NB4 (cell line): ENCODE data around the gene PCDH17.

ENCODE experiments used
- POLR2A ChIP-seq: IDR thresholded peaks from 2 replicates; pipeline ENCODE4 v1.6.1; 2011; ENCODE audit warnings: mild to moderate bottlenecking; ENCODE audit not compliant: insufficient read length; ENCODE audit errors: extremely low read depth
- TF ChIP-seq, protein P1 (sequence below): IDR thresholded peaks from one replicate; pipeline ENCODE4 v1.5.1; 2012; ENCODE audit warnings: low read depth, low read length

GRCh38 chr13:57740719-57741118 lies 109.2 kb downstream of the PCDH17 start:
- TF ChIP-seq, protein P1, sequence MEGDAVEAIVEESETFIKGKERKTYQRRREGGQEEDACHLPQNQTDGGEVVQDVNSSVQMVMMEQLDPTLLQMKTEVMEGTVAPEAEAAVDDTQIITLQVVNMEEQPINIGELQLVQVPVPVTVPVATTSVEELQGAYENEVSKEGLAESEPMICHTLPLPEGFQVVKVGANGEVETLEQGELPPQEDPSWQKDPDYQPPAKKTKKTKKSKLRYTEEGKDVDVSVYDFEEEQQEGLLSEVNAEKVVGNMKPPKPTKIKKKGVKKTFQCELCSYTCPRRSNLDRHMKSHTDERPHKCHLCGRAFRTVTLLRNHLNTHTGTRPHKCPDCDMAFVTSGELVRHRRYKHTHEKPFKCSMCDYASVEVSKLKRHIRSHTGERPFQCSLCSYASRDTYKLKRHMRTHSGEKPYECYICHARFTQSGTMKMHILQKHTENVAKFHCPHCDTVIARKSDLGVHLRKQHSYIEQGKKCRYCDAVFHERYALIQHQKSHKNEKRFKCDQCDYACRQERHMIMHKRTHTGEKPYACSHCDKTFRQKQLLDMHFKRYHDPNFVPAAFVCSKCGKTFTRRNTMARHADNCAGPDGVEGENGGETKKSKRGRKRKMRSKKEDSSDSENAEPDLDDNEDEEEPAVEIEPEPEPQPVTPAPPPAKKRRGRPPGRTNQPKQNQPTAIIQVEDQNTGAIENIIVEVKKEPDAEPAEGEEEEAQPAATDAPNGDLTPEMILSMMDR = no peak
- no peak for TF ChIP-seq POLR2A
